Measurements from ENCODE around the gene RRP15. TPM values are rescaled to one million over a fixed set of nuclear protein-coding genes. Genes with fewer than 3 reads are reported as not detected.
"Not testable (repeated sequence)": the region's sequence is repeated elsewhere in the genome, so short reads cannot be mapped to it uniquely, and the experiment has no call there.

Gene RRP15
- total RNA-seq, 4 donors from 2014 or later, result 4.8 to 11.6 (median 6.7) TPM

DNA sequence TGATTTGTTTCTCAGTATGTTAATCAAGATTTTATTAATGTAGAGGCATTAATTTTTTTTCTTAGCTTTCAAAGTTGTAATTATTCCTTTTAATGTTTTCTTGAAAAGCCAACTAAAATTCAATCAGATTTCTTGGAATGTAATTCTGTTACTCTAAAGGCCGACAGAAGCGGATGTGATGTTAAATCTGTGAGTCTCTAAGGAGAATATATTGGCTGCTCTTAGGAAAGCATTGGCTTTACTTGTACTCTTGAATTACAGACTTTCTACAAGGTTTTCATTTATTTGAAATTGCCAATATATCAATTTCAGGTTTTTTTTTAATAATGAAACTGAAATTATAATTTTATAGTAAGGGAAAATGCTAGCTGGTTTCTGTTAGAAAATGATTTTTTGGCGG lies 29.2 kb downstream of the RRP15 start:
- H3K27me3 ChIP-seq, result no peaks in the 10 kb centered on the region
- no peak for DNase-seq (ENCODE audit: low spot score in 2 of 2)
- TF ChIP-seq POLR2AphosphoS5 (IDR thresholded peaks at IDR 0.05), result no peak
- TF ChIP-seq POLR2A (IDR thresholded peaks at IDR 0.05), result no peak
- TF ChIP-seq CTCF (IDR thresholded peaks at IDR 0.05), result no peak
- no peak for TF ChIP-seq EP300 (IDR thresholded peaks at IDR 0.05)
- peaks cover 3% of the 10 kb centered on the region for H3K36me3 ChIP-seq
- WGBS, result 91% methylated on average over 3 of the region's 3 CpGs
- no peaks in the 10 kb centered on the region for H3K4me1 ChIP-seq
- H3K9me3 ChIP-seq, result no peaks in the 10 kb centered on the region
- H3K4me3 ChIP-seq, result no peak overlapping the region
- H3K27ac ChIP-seq, result no peak overlapping the region

DNA sequence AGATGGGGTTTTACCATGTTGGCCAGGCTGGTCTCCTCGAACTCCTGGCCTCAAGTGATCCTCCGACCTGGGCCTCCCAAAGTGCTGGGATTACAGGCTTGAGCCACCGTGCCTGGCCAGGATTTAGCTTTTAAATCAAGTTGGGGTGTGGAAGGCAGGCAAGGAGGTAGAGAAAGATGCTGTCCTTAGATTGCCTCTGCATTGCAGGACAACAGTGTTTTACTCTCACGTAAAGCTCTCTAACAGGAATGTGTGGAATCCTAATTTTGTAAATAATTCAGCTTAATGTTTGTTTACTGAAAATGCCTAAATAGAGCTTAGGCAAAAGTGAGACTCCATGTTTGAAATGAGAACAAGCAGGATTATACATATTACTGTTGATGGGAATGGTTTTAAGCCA lies 30.5 kb downstream of the RRP15 start:
- Histone ChIP-seq H3K27me3 (no peaks in the 10 kb centered on the region), H3K27ac (no peak overlapping the region), H3K9me3 (no peaks in the 10 kb centered on the region), H3K4me3 (no peak overlapping the region), H3K36me3 (peaks cover 3% of the 10 kb centered on the region), H3K4me1 (no peaks in the 10 kb centered on the region)
- TF ChIP-seq CTCF (IDR thresholded peaks at IDR 0.05) (no peak), POLR2A (IDR thresholded peaks at IDR 0.05) (no peak), POLR2AphosphoS5 (IDR thresholded peaks at IDR 0.05) (no peak), EP300 (IDR thresholded peaks at IDR 0.05) (no peak)
- WGBS, result 96% methylated on average over 4 of the region's 4 CpGs
- no peak for DNase-seq (ENCODE audit: low spot score in 2 of 2)

DNA sequence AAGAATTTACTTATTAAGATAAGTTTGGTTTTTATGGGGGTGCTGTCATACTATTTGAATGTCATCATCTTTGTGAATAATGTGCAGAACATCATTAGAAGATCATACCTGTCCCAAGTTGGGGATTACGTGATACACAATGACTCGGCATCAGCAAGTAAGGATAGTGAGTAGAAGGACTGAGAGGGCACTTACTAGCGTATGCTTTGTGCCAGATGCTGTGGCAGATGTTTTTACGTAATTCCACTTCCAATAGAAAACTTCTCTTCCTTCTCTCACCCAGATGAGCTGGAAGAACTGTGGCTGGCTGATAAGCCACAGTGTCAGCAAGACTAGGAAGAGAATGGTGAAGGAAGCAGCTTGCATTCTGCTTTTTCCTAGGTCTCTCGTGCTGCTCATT lies 32.0 kb downstream of the RRP15 start:
- Histone ChIP-seq H3K36me3 (peaks cover 3% of the 10 kb centered on the region), H3K4me1 (no peaks in the 10 kb centered on the region), H3K27ac (no peak overlapping the region), H3K27me3 (no peaks in the 10 kb centered on the region), H3K4me3 (no peak overlapping the region), H3K9me3 (no peaks in the 10 kb centered on the region)
- WGBS, result 92% methylated on average over 5 of the region's 5 CpGs
- TF ChIP-seq POLR2AphosphoS5 (IDR thresholded peaks at IDR 0.05) (no peak), CTCF (IDR thresholded peaks at IDR 0.05) (no peak), EP300 (IDR thresholded peaks at IDR 0.05) (no peak), POLR2A (IDR thresholded peaks at IDR 0.05) (no peak)
- DNase-seq (ENCODE audit: low spot score in 2 of 2), result no peak

DNA sequence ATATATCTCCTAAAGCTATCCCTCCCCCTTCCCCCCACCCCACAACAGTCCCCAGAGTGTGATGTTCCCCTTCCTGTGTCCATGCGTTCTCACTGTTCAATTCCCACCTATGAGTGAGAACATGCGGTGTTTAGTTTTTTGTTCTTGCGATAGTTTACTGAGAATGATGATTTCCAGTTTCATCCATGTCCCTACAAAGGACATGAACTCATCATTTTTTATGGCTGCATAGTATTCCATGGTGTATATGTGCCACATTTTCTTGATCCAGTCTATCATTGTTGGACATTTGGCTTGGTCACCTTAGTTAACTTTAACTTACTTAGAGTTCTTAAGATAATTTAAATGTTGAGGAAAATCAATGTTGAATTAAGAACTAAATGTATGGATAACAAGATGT lies 35.1 kb downstream of the RRP15 start:
- H3K9me3 ChIP-seq, result not testable (repeated sequence)
- 98% methylated on average over 3 of the region's 3 CpGs for WGBS

DNA sequence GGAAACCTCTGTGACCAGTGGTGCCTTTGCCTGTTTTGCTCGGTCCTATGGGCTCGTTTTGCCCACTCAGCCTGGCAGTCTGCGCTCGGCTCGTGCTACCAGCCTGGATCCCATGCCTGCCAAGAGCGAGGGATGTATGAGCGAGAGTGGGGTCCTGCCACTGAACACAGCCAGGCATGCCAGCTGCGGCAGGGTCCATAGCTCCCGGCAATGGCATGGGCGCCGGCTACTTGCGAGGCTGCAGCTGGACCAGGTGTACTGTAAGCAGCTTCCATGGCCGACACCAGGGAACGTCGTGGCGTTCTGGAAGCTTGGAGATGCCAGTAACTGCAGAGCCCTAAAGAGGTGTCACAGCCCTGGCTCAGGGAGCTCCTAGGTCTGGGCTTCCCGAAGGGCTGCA lies 37.7 kb downstream of the RRP15 start:
- Histone ChIP-seq H3K36me3 (peaks cover 22% of the 10 kb centered on the region), H3K27me3 (no peaks in the 10 kb centered on the region), H3K27ac (no peak overlapping the region), H3K9me3 (no peaks in the 10 kb centered on the region), H3K4me1 (no peaks in the 10 kb centered on the region), H3K4me3 (no peak overlapping the region)
- 94% methylated on average over 9 of the region's 17 CpGs for WGBS
- no peak for TF ChIP-seq POLR2AphosphoS5 (IDR thresholded peaks at IDR 0.05)
- no peak for TF ChIP-seq EP300 (IDR thresholded peaks at IDR 0.05)
- no peak for TF ChIP-seq POLR2A (IDR thresholded peaks at IDR 0.05)
- no peak for DNase-seq (ENCODE audit: low spot score in 2 of 2)

More for the DNA sequence above, 35.1 kb downstream of the RRP15 start:
- peaks cover 22% of the 10 kb centered on the region for H3K36me3 ChIP-seq
- H3K27me3 ChIP-seq; H3K4me1 ChIP-seq; H3K27ac ChIP-seq; DNase-seq (ENCODE audit: low spot score in 2 of 2); H3K4me3 ChIP-seq: not testable (repeated sequence)

DNA sequence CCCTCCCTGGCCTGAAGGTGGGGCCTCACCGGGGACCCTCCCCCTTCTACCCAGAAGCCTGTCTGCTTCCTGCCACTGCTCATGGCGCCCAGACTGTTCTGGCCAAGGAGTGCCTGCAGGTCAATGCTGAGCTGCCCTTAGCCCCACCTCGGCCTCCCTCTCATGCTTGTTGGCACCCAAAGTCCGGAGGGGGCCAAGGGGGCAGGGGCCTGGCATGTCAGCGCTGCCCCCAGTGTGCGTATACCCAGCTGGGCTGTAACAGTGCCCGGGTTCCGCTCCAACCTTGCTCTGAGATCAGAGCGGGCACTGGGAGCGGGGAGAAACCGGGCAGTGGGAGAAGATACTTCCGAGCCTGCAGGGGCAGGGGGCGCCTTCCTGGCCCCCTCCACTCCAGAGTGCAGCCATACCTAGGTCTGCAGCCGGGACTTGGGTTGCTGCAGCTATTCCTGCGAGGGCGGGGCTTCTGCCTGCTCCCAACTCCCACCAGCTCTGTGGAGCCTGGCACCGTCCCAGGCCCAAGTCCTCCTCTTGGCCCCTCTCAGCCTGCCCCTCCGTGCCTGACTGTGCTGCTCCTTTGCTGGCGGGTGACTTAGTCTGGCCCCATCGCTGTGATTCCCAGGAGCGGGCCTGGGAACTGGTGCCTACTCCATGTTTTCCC lies 38.6 kb downstream of the RRP15 start:
- 91% methylated on average over 15 of the region's 21 CpGs for WGBS
- no peak for DNase-seq (ENCODE audit: low spot score in 2 of 2)
- Histone ChIP-seq H3K27me3 (no peaks in the 10 kb centered on the region), H3K4me1 (no peaks in the 10 kb centered on the region), H3K9me3 (no peaks in the 10 kb centered on the region), H3K27ac (no peak overlapping the region), H3K4me3 (no peak overlapping the region), H3K36me3 (peaks cover 19% of the 10 kb centered on the region)
- TF ChIP-seq POLR2A (IDR thresholded peaks at IDR 0.05) (no peak), POLR2AphosphoS5 (IDR thresholded peaks at IDR 0.05) (no peak), EP300 (IDR thresholded peaks at IDR 0.05) (no peak), CTCF (IDR thresholded peaks at IDR 0.05) (no peak)
